Measurements from ENCODE around the gene BEGAIN.

- TF ChIP-seq, protein P1, sequence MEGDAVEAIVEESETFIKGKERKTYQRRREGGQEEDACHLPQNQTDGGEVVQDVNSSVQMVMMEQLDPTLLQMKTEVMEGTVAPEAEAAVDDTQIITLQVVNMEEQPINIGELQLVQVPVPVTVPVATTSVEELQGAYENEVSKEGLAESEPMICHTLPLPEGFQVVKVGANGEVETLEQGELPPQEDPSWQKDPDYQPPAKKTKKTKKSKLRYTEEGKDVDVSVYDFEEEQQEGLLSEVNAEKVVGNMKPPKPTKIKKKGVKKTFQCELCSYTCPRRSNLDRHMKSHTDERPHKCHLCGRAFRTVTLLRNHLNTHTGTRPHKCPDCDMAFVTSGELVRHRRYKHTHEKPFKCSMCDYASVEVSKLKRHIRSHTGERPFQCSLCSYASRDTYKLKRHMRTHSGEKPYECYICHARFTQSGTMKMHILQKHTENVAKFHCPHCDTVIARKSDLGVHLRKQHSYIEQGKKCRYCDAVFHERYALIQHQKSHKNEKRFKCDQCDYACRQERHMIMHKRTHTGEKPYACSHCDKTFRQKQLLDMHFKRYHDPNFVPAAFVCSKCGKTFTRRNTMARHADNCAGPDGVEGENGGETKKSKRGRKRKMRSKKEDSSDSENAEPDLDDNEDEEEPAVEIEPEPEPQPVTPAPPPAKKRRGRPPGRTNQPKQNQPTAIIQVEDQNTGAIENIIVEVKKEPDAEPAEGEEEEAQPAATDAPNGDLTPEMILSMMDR (IDR thresholded peaks at IDR 0.05; ENCODE audit: poor library complexity): no peak
- no peak for TF ChIP-seq EZH2 (IDR thresholded peaks at IDR 0.05; ENCODE audit: borderline replicate concordance)
- no peak for TF ChIP-seq EZH2phosphoT487 (IDR thresholded peaks at IDR 0.05; ENCODE audit: low read depth, severe bottlenecking, unreplicated experiment)
Observed at GRCh38 chr14:100545359-100545758, 41.9 kb downstream of the BEGAIN start.

Data from hepatocyte (in vitro differentiated cells).